Osteoblast (primary cell): ENCODE measurements around the gene ADAMTSL1. TPM values are rescaled to one million over a fixed set of nuclear protein-coding genes. Genes with fewer than 3 reads are reported as not detected.
A peak's percentile ranks its signal among the peaks of the same experiment; 100 is the strongest.

Experiments used
- DNase-seq: peaks from one replicate; pipeline ENCODE4 v3.0.0; 2011; ENCODE audit warnings: low spot score, mixed read lengths; ENCODE audit not compliant: insufficient read length; ENCODE audit errors: missing footprints
- H2AFZ ChIP-seq: 2 replicates; pipeline ENCODE4 v1.6.0; 2011; ENCODE audit warnings: mild to moderate bottlenecking, low read length
- H3K27ac ChIP-seq: 2 replicates; pipeline ENCODE4 v1.5.1; 2011; ENCODE audit warnings: mild to moderate bottlenecking, low read depth, low read length, moderate library complexity
- H3K27me3 ChIP-seq: 2 replicates; pipeline ENCODE4 v1.6.0; 2012; ENCODE audit warnings: mild to moderate bottlenecking, control low read depth, inconsistent platforms, low read length, moderate library complexity; ENCODE audit not compliant: insufficient read depth
- H3K36me3 ChIP-seq: 2 replicates; pipeline ENCODE4 v1.5.1; 2011; ENCODE audit warnings: mild to moderate bottlenecking, low read length, control low read depth, moderate library complexity; ENCODE audit not compliant: insufficient read depth
- H3K4me1 ChIP-seq: 2 replicates; pipeline ENCODE4 v1.5.1; 2011; ENCODE audit warnings: mild to moderate bottlenecking, low read length, control low read depth, moderate library complexity; ENCODE audit not compliant: insufficient read depth
- H3K4me2 ChIP-seq: 2 replicates; pipeline ENCODE4 v1.6.0; 2011; ENCODE audit warnings: mild to moderate bottlenecking, low read length; ENCODE audit not compliant: insufficient read depth
- H3K4me3 ChIP-seq: fragments of 200-600 bp; sonication (generic); 3 replicates; pipeline ENCODE4 v1.5.1; 2012; ENCODE audit warnings: mild to moderate bottlenecking, low read length, inconsistent platforms; ENCODE audit not compliant: insufficient read depth
- H3K79me2 ChIP-seq: 2 replicates; pipeline ENCODE4 v1.6.0; 2012; ENCODE audit warnings: mild to moderate bottlenecking, low read length, control low read depth, inconsistent platforms; ENCODE audit not compliant: insufficient read depth
- H3K9me3 ChIP-seq: 2 replicates; pipeline ENCODE4 v1.5.1; 2011; ENCODE audit warnings: low read depth, low read length, control low read depth
- H4K20me1 ChIP-seq: 2 replicates; pipeline ENCODE4 v1.6.0; 2012; ENCODE audit warnings: mild to moderate bottlenecking, low read length, control low read depth; ENCODE audit not compliant: insufficient read depth
- total RNA-seq: library from RNA; depleted of rRNA; stranded (reverse); fragments of >200 nt; gene quantifications from 2 replicates; pipeline ENCODE4 v1.2.3, GENCODE V29; 2012
- TF ChIP-seq, protein P1 (sequence below): IDR thresholded peaks from 2 replicates; pipeline ENCODE4 v1.5.1; 2011; ENCODE audit warnings: mild to moderate bottlenecking, low read depth, low read length, moderate library complexity; ENCODE audit errors: extremely low read depth

The ADAMTSL1 gene
- total RNA-seq, 1 donor: 54.3 TPM

GRCh38 chr9:18636781-18637180 is 162.8 kb downstream of the ADAMTSL1 start:
- Histone ChIP-seq H3K27ac (peak overlapping the region; percentile 47), H3K79me2 (peaks cover 19% of the 10 kb centered on the region), H3K4me3 (no peak overlapping the region), H3K27me3 (no peaks in the 10 kb centered on the region), H2AFZ (no peak overlapping the region), H3K4me2 (no peak overlapping the region), H3K4me1 (peaks cover 56% of the 10 kb centered on the region), H4K20me1 (no peaks in the 10 kb centered on the region), H3K9me3 (no peaks in the 10 kb centered on the region), H3K36me3 (peaks cover 42% of the 10 kb centered on the region)
- no peak for DNase-seq
- TF ChIP-seq, protein P1, sequence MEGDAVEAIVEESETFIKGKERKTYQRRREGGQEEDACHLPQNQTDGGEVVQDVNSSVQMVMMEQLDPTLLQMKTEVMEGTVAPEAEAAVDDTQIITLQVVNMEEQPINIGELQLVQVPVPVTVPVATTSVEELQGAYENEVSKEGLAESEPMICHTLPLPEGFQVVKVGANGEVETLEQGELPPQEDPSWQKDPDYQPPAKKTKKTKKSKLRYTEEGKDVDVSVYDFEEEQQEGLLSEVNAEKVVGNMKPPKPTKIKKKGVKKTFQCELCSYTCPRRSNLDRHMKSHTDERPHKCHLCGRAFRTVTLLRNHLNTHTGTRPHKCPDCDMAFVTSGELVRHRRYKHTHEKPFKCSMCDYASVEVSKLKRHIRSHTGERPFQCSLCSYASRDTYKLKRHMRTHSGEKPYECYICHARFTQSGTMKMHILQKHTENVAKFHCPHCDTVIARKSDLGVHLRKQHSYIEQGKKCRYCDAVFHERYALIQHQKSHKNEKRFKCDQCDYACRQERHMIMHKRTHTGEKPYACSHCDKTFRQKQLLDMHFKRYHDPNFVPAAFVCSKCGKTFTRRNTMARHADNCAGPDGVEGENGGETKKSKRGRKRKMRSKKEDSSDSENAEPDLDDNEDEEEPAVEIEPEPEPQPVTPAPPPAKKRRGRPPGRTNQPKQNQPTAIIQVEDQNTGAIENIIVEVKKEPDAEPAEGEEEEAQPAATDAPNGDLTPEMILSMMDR: no peak

DNA sequence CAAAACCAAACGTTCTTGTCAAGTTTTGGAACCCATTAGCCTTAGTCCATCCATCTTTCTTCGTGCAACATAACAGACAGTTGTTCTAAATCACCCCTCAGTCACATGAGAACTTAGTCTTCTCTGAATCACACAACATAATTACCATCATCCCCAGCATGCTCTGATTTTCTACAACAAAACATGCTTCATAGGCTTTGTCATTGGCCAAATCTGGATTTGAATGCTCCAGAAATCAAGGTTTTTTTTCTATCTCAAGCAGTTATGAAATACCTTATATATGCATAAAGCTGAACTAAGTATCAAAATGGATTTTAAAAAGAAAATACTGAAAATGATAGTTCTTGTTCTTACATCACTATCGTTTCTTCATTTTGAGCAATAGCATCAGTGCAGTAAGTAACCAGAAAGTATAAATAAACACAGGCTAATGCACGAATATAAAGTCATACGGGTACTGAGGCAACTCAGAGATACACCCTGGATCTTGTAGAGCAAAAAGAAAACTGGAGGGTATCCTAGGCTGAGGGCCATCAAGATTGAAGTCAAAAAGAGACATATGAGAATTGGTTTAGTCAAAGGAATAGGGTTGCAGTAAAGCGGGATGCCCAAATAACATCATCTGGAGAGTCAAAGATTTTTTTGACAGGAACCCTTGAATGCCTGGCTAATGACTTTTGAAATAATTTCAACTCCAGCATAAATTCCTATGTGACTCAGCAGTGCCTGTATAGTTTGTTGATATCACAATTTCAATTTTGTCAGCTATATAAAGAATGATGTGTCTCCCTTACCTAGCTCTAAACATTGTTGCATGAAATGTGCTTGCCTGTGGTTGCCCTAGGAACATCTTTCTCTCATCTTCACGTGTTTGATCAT is 164.7 kb downstream of the ADAMTSL1 start:
- H3K9me3 ChIP-seq: no peaks in the 10 kb centered on the region
- H3K79me2 ChIP-seq: peaks cover 32% of the 10 kb centered on the region
- H3K36me3 ChIP-seq: peaks cover 61% of the 10 kb centered on the region
- TF ChIP-seq, protein P1: no peak
- DNase-seq: peak; percentile 11
- H3K27ac ChIP-seq: peak overlapping the region; percentile 47
- no peak overlapping the region for H2AFZ ChIP-seq
- H3K4me1 ChIP-seq: peaks cover 38% of the 10 kb centered on the region
- H3K4me3 ChIP-seq: no peak overlapping the region
- H3K4me2 ChIP-seq: peak overlapping the region; percentile 32
- no peaks in the 10 kb centered on the region for H4K20me1 ChIP-seq
- H3K27me3 ChIP-seq: no peaks in the 10 kb centered on the region

DNA sequence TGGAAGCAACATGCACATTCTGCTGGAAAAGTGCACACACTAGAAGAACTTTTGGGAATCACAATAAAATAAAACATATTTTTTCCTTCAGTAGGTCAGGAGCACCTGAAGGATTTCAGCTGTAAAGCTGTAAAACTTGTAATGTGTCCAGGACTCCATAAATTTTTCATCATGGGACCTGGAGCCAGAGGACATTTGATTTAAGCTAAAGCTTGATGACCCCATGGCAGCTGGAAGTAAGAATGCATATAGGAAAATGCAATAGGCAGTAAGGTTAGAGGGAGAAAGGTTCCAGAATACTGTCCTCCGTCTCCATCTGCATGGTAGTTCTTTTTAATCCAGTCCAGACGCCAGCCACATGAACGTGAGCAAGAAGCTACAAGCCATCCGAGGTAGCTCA is 166.0 kb downstream of the ADAMTSL1 start:
- Histone ChIP-seq H3K27ac (no peak overlapping the region), H3K27me3 (no peaks in the 10 kb centered on the region), H3K4me3 (no peak overlapping the region), H3K36me3 (peaks cover 62% of the 10 kb centered on the region), H4K20me1 (no peaks in the 10 kb centered on the region), H3K9me3 (no peaks in the 10 kb centered on the region), H3K4me2 (no peak overlapping the region), H3K4me1 (peaks cover 31% of the 10 kb centered on the region), H2AFZ (no peak overlapping the region), H3K79me2 (peaks cover 27% of the 10 kb centered on the region)
- TF ChIP-seq, protein P1: no peak
- DNase-seq: no peak

DNA sequence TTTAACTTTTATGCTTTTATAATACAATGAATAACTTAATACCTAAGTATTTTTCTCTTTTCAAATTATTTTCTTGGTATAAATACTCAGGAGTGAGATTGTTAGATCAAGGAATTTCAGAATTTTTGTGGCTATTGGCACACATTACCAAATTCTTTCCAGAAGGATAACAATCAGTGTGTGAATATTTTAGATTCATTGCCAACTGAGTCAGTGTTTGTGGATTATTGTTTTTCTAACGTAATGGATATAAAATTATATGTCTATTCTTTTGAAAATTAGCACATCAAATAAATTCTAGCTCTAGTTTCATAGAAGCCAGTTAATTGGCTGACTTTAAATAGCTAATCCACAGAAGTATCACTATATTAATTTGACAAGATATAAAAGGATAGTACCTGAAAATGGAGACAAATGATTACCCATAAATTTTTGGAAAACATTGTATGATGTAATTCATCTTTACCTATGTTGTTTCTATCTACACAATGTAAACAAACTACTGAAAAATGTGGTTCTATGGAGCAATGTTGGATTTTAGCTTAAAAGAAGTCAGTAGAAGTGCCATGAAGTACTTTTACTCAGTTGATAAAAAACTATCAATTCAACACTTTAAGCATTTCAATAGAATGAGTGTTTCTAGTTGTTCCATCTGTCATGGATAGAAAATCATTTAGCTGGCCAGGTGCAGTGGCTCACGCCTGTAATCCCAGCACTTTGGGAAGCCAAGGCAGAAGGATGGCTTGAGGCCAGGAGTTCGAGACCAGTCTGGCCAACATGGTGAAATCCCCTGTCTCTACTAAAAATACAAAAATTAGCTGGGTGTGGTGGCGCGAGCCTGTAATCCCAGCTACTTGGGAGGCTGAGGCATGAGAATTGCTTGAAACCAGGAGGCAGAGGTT is 185.1 kb downstream of the ADAMTSL1 start:
- H3K27ac ChIP-seq: peak overlapping the region; percentile 47
- H3K36me3 ChIP-seq: peaks cover 55% of the 10 kb centered on the region
- H3K4me3 ChIP-seq: no peak overlapping the region
- peaks cover 3% of the 10 kb centered on the region for H3K79me2 ChIP-seq
- TF ChIP-seq, protein P1: no peak
- no peak overlapping the region for H2AFZ ChIP-seq
- H3K4me1 ChIP-seq: peaks cover 22% of the 10 kb centered on the region
- DNase-seq: peak; percentile 86
- H3K4me2 ChIP-seq: peak overlapping the region; percentile 12
- no peaks in the 10 kb centered on the region for H4K20me1 ChIP-seq
- H3K27me3 ChIP-seq: no peaks in the 10 kb centered on the region
- H3K9me3 ChIP-seq: no peaks in the 10 kb centered on the region
